NCI-H2171 treated with DMSO at 0.1 percent for 48 hours (cell line): ENCODE measurements around the gene YY1.

Source experiments
- DNase-seq: peaks from one replicate; lab custom pipeline; 2025; lab: John Stamatoyannopoulos, UW

The YY1 gene

GRCh38 chr14:100313464-100314230 is 74.7 kb downstream of the YY1 start:
- DNase-seq, result no peak

- DNase-seq, result no peak
Measured at GRCh38 chr14:100314724-100315123, 75.8 kb downstream of the YY1 start.

DNA sequence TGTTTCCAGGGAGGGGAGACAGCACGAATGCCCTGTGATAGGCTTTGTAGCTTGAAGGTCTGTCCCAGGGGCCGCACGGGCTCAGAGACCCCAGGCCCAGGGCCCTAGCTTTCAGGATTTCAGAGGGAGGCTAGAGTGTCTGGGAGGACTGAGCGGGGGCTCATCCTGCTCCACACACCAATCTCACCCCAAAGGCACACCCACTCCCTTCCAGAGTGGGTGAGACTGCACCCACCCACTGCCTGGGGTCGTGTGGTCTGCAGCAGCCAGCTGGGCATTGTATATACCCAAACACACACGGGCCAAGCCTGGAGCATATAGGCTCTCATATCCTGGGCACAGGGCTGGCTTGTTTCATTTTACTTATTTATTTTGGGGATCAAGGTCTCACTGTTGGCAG is 78.4 kb downstream of the YY1 start:
- DNase-seq, result no peak

DNA sequence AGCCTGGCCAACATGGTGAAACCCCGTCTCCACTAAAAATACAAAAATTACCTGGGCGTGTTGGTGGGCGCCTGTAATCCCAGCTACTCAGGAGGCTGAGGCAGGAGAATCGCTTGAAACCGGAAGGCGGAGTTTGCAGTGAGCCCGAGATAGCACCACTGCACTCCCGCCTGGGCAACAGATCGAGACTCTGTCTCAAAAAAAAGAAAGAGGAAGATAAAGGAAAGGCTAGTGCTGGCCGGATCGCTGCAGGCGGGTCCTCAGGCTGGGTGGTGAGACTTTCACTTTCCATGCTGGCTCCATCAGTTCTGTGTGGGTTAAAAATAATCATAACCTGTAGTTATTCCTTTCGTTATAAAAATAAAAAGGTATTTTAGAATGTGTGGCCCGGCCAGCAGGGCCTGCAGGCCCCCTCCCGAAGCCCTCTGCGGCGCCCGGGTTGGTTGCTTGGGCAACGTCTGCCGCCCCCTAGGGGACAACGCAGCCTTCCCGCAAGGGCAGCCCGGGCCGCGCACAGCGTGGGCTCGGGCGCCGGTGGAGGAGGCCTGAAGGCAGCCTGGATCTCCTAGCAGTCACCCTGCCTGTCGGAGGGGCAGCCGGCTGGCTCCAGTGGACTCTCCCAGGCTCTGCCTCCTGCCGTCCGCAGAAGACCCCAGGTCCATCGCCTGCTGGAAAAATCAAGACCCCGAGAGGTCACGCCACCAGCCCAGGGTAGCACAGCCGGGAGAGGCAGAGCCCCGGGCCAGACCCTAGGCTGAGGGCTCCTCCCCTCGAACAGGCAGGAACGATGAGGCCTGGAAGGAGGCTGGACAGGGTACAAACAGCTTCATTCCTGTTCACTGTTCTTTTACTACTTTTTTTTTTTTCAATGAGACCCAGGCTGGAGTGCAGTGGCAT is 79.2 kb downstream of the YY1 start:
- no peak for DNase-seq

GRCh38 chr14:100320157-100320856 is 81.4 kb downstream of the YY1 start:
- peak; percentile 81 for DNase-seq

- peak; percentile 64 for DNase-seq
Measured at GRCh38 chr14:100321473-100322137, 82.7 kb downstream of the YY1 start.

DNA sequence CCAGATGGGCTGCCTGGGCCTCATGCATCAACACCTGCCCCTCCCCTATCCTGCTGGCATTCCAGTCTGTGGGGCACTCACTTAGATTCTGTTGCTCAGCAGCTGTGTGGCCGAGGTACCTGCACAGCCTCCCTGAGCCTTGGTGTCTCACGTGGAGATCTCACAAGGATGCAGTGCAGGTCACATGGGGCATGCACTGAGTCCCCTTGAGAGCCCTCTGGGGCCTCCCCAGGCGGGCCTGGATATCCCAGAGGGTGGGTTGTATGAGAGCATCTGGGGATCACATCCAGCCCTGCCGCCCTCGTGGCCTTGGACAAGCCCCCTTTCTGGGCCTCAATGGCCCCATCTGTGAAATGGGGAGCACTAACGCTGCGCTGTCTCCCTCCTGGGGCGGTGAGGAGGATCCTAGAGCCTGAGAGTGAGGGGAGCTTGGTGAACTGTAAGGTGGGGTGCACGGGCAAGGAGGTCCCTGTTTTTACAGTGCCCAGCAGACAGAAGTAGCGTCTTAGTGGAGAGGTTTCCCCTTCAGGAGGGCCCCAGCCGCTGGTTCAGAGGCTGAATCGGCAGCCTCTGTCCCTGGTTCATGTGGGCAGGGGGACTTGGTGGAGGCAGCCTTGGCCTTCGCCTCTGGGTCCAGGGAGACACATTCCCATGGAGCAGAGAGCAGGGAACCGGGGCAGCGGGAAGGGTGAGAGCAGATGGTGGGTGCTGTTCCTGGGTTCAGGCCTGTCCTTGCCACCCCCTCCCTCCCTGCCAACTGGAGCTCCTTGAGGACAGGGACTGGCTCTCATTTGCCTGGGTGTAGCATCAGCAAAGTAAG is 83.4 kb downstream of the YY1 start:
- peak; percentile 64 for DNase-seq

DNA sequence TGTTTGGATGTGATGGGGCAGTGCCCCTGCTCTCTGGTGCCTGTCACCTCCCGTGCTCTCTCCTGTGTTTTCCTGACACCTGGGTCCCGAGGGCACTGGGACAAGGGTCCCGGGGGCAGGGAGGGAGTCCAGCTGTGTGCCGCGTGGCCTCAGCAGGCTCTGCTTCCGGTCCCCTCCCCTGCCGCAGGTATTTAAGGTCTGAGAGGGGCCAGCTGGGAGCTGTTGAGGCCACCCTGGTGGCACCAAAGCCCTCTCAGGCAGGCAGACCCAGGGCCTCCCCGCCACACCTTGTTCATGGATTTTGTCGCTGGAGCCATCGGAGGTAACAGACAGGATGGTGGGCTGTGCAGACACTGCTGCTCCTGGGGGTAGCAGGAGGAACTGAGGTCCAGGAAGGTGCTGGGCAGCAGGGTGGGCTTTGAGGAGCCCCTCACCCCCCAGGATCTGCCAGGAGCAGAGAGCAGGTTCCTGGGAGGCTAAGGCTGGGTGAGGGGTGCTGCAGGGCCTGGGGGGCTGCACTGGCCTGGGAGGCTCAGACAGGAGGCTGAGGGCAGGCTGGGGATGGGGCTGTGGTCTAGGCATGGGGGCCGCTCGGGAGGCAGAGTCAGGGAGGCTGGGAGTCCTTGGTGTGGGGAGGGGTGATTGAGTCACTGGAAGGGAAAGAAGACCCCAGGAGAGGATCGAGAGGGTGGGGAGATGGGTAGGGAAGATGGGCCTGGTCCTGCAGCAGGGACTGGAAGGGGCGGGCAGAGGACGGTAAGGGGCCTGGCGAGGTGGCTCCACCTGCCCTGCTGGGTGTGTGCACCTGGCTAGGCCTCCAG is 84.4 kb downstream of the YY1 start, which contains the start of gene SLC25A47:
TSS of gene SLC25A47 (plus strand) at position 219 of the 821 bp plus-strand sequence. CDS start at position 295, 76 bp downstream.
- DNase-seq, result no peak

DNA sequence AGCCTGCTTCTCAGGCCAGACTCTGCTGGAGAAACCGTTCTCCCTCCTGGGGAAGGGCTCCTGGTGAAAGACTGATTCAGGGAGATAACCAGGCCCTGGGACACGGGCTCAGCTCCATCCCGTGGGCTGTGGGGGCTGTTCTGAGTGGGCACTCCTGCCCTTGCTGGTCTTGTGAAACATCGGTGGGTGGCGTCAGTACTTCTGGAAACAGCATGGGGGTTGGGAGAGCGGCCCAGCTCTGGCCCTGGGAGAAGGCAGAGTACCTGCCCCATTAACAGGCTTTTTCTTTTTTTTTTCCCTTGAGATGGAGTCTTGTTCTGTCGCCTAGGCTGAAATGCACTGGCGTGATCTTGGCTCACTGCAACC is 85.0 kb downstream of the YY1 start:
- DNase-seq, result no peak

- no peak for DNase-seq
Measured at GRCh38 chr14:100325231-100325632, 86.3 kb downstream of the YY1 start.

- DNase-seq, result no peak
Measured at GRCh38 chr14:100325958-100326357, 87.0 kb downstream of the YY1 start.

DNA sequence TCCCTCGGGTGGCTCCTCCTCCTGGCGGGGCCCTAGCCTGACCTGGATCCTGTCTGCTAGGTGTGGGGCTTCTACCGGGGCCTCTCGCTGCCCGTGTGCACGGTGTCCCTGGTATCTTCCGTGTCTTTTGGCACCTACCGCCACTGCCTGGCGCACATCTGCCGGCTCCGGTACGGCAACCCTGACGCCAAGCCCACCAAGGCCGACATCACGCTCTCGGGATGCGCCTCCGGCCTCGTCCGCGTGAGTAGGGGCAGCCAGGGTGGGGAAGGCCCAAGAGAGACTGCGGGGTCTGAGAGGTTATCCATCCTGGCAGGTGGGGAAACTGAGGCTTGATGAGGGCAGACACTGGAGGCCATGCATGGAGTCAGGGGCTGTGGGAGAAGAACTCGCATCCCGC is 88.2 kb downstream of the YY1 start:
- DNase-seq, result no peak

DNA sequence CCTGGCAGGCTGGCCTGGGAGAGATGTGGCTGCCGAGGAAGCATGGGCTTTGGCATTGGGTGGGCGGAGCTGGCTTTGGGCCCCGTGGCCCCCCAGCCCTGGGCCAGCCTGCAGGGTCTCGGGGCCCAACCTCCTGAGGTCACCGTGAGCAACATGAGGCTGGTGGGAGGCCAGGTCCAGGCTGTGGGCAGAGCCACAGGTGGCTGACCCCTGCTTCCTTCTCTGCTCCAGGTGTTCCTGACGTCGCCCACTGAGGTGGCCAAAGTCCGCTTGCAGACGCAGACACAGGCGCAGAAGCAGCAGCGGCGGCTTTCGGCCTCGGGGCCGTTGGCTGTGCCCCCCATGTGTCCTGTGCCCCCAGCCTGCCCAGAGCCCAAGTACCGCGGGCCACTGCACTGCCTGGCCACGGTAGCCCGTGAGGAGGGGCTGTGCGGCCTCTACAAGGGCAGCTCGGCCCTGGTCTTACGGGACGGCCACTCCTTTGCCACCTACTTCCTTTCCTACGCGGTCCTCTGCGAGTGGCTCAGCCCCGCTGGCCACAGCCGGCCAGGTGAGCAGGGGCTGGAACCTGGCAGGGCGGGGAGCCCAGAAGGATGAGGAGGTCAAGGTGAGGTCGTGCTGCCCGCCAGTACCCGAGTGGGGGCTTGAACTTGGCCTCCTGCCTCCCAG is 89.7 kb downstream of the YY1 start:
- no peak for DNase-seq

GRCh38 chr14:100329233-100330006 is 90.5 kb downstream of the YY1 start:
- no peak for DNase-seq

DNA sequence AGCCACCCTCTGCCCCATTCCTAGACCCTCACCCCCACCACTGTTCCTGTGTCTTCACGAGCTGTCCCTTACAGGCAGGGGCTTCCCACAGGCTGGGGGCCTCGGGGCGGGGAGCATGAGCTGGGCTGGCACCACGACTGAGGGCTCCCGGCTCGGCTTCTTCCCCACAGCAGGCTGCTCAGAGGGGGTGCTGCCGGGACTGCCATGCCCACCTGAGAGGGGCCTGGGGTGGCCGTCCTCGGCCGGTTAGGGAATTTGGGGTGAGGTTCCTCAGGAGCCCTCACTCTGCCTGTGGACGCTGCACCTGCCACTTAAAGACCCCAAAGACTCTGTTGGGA is 91.0 kb downstream of the YY1 start:
- no peak for DNase-seq

GRCh38 chr14:100330388-100330931 is 91.5 kb downstream of the YY1 start:
- peak; percentile 52 for DNase-seq

DNA sequence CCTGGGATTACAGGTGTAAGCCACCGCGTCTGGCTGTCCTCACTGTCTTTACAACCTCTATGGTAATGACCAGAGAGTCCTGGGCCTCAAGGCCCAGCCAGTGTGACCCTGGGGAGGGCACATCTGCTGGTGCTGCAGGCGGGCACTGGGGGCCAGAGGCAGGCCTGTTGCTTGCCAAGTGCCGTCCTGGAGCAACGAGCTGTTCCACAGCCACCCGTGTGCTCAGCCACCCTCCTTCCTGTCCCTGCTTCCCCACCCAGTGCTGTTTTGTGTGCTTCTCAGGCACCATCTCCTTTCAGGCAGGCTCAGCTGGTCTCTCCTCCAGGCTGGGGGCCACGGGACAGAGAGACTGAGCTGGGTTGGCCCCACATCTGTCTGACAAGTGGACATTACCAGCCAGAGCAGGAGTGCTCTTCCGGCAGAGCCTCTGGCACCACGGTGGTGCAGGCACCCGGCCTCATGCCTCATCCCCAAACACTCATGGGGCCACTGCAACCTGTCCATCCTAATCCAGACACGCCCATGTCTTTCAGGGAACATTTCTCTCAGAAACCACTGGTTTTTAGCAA is 93.2 kb downstream of the YY1 start:
- DNase-seq, result no peak
